ENCODE measurements around the gene MCM9. TPM values are rescaled to one million over a fixed set of nuclear protein-coding genes. Genes with fewer than 3 reads are reported as not detected.

The MCM9 gene
- polyA plus RNA-seq, 1 donor = 18.9 TPM

- no peaks in the 10 kb centered on the region for H3K4me1 ChIP-seq (ENCODE audit: control insufficient read depth, insufficient read depth, low read length)
- H3K27ac ChIP-seq (ENCODE audit: low read length) = no peak overlapping the region
- no peaks in the 10 kb centered on the region for H3K36me3 ChIP-seq (ENCODE audit: control insufficient read depth, insufficient read depth, low read length)
- H3K27me3 ChIP-seq (ENCODE audit: control insufficient read depth, insufficient read depth, low read length) = no peaks in the 10 kb centered on the region
- no peak overlapping the region for H3K4me3 ChIP-seq (ENCODE audit: low read length)
- no peak for DNase-seq
- no peaks in the 10 kb centered on the region for H3K9me3 ChIP-seq (ENCODE audit: control insufficient read depth, low read depth, low read length)
- WGBS (ENCODE audit: insufficient coverage, low lambda C conversion rate) = 83% methylated on average over 1 of the region's 8 CpGs
Measured at GRCh38 chr6:118786596-118787453, 148.1 kb downstream of the MCM9 start.

DNA sequence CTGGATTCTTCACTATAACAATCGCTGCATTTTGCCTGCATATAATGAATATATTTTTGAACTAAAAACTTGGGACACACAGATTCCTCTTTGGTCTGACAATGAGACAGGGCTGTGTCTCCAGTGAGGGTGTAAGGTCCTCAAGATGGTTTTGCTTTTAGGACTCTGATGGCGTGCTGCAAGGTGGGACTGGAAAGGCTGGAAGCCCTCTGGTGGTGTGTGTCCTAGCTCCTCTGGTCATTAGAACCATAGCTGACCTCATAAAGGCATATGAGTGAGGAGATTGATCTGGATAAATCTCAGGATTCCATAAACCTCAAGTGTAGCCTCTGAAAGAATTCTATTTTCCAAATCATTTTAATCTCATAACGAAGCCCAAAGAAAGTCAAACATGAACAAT is 149.4 kb downstream of the MCM9 start:
- Histone ChIP-seq H3K27ac (ENCODE audit: low read length) (no peak overlapping the region), H3K27me3 (ENCODE audit: control insufficient read depth, insufficient read depth, low read length) (no peaks in the 10 kb centered on the region), H3K9me3 (ENCODE audit: control insufficient read depth, low read depth, low read length) (no peaks in the 10 kb centered on the region), H3K36me3 (ENCODE audit: control insufficient read depth, insufficient read depth, low read length) (no peaks in the 10 kb centered on the region), H3K4me3 (ENCODE audit: low read length) (no peak overlapping the region), H3K4me1 (ENCODE audit: control insufficient read depth, insufficient read depth, low read length) (no peaks in the 10 kb centered on the region)
- DNase-seq = no peak
- WGBS (ENCODE audit: insufficient coverage, low lambda C conversion rate) = 90% methylated on average over 1 of the region's 3 CpGs

GRCh38 chr6:118784641-118785164 is 150.3 kb downstream of the MCM9 start:
- no peak overlapping the region for H3K27ac ChIP-seq (ENCODE audit: low read length)
- peak in 1 of 2 donors; percentile 9 for DNase-seq
- no peaks in the 10 kb centered on the region for H3K9me3 ChIP-seq (ENCODE audit: control insufficient read depth, low read depth, low read length)
- no CpG with 5 or more reads among the region's 5 CpGs for WGBS (ENCODE audit: insufficient coverage, low lambda C conversion rate)
- no peak overlapping the region for H3K4me3 ChIP-seq (ENCODE audit: low read length)
- no peaks in the 10 kb centered on the region for H3K36me3 ChIP-seq (ENCODE audit: control insufficient read depth, insufficient read depth, low read length)
- H3K4me1 ChIP-seq (ENCODE audit: control insufficient read depth, insufficient read depth, low read length) = no peaks in the 10 kb centered on the region
- H3K27me3 ChIP-seq (ENCODE audit: control insufficient read depth, insufficient read depth, low read length) = no peaks in the 10 kb centered on the region

DNA sequence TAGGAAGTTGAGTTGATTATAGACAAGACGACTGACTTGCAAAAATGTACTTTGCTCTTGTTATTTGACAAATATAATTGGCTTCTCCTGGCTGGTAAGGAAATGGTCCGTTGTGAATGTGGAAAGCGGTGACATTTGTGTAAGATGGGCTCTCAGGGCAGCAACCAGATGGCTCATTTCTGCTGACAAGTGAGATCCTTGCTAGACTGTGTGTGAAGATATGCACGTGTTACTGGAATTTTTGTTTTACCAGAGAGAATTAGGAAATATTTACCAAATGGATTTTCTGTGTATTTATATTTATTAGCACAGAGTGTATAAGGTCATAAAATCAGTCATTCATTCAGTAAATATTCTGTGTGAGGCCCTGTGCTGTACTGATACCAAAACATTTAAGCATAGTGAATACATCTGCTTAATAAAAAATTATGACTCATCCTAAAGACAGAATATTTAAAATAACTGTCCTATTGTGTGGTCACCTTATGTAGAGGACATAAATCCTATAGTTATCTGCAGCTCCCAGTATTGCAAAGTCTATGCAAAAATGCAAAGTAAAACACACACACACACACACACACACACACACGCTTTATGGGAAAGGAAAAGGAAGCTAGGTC is 150.9 kb downstream of the MCM9 start:
- Histone ChIP-seq H3K27me3 (ENCODE audit: control insufficient read depth, insufficient read depth, low read length) (no peaks in the 10 kb centered on the region), H3K27ac (ENCODE audit: low read length) (no peak overlapping the region), H3K9me3 (ENCODE audit: control insufficient read depth, low read depth, low read length) (no peaks in the 10 kb centered on the region), H3K4me3 (ENCODE audit: low read length) (no peak overlapping the region), H3K4me1 (ENCODE audit: control insufficient read depth, insufficient read depth, low read length) (no peaks in the 10 kb centered on the region), H3K36me3 (ENCODE audit: control insufficient read depth, insufficient read depth, low read length) (no peaks in the 10 kb centered on the region)
- no CpG with 5 or more reads among the region's 5 CpGs for WGBS (ENCODE audit: insufficient coverage, low lambda C conversion rate)
- DNase-seq = peak in 1 of 2 donors; percentile 8

DNA sequence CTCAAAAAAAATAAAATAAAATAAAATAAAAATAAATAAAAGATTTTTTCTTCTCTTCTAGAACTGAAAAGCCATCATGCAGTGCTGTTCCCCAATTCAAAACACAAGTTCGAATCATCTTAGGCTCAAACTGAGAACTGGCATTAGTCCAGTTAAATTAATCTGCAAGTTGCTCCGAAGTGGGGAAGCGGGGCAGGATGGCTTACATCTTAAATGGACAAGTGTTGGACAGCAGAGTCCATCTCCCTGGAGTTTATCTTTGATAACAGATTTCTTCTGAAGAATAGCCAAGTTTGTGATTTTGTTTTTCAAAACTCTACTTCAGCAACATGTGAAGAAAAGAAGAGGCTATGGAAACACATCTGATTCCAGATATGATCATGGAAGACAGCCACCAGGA is 152.3 kb downstream of the MCM9 start:
- H3K36me3 ChIP-seq (ENCODE audit: control insufficient read depth, insufficient read depth, low read length) = no peaks in the 10 kb centered on the region
- H3K27ac ChIP-seq (ENCODE audit: low read length) = no peak overlapping the region
- no peak for DNase-seq
- H3K9me3 ChIP-seq (ENCODE audit: control insufficient read depth, low read depth, low read length) = no peaks in the 10 kb centered on the region
- H3K27me3 ChIP-seq (ENCODE audit: control insufficient read depth, insufficient read depth, low read length) = no peaks in the 10 kb centered on the region
- H3K4me1 ChIP-seq (ENCODE audit: control insufficient read depth, insufficient read depth, low read length) = no peaks in the 10 kb centered on the region
- no CpG with 5 or more reads among the region's 3 CpGs for WGBS (ENCODE audit: insufficient coverage, low lambda C conversion rate)
- H3K4me3 ChIP-seq (ENCODE audit: low read length) = no peak overlapping the region

DNA sequence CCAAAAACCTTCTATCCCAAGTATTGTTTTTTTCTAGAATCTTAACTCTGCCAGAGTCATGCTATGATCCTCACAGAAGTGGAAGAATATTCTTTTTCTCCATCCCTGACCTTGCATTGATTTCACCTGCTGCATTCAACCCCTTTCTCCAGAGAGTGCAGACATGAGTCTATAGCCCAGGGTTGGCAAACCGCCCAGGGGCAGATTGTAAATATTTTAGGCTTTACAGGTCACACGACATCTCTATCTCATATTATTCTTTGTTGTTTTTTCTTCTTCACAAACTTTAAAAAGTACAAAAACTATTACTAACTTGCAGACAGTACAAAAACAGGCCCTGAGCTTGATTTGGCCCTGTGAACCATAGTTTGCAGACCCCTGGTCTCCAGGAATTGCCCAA is 153.1 kb downstream of the MCM9 start:
- 71% methylated on average over 1 of the region's 2 CpGs for WGBS (ENCODE audit: insufficient coverage, low lambda C conversion rate)

GRCh38 chr6:118780668-118781067 is 154.3 kb downstream of the MCM9 start:
- 90% methylated on average over 2 of the region's 5 CpGs for WGBS (ENCODE audit: insufficient coverage, low lambda C conversion rate)
- Histone ChIP-seq H3K4me3 (ENCODE audit: low read length) (no peak overlapping the region), H3K4me1 (ENCODE audit: control insufficient read depth, insufficient read depth, low read length) (no peaks in the 10 kb centered on the region), H3K36me3 (ENCODE audit: control insufficient read depth, insufficient read depth, low read length) (no peaks in the 10 kb centered on the region), H3K27ac (ENCODE audit: low read length) (no peak overlapping the region), H3K27me3 (ENCODE audit: control insufficient read depth, insufficient read depth, low read length) (peaks cover 3% of the 10 kb centered on the region), H3K9me3 (ENCODE audit: control insufficient read depth, low read depth, low read length) (no peaks in the 10 kb centered on the region)
- no peak for DNase-seq

More for the DNA sequence above, 153.1 kb downstream of the MCM9 start:
- Histone ChIP-seq H3K27ac (ENCODE audit: low read length) (no peak overlapping the region), H3K27me3 (ENCODE audit: control insufficient read depth, insufficient read depth, low read length) (peaks cover 3% of the 10 kb centered on the region), H3K4me3 (ENCODE audit: low read length) (no peak overlapping the region), H3K9me3 (ENCODE audit: control insufficient read depth, low read depth, low read length) (no peaks in the 10 kb centered on the region), H3K4me1 (ENCODE audit: control insufficient read depth, insufficient read depth, low read length) (no peaks in the 10 kb centered on the region), H3K36me3 (ENCODE audit: control insufficient read depth, insufficient read depth, low read length) (no peaks in the 10 kb centered on the region)
- no peak for DNase-seq

DNA sequence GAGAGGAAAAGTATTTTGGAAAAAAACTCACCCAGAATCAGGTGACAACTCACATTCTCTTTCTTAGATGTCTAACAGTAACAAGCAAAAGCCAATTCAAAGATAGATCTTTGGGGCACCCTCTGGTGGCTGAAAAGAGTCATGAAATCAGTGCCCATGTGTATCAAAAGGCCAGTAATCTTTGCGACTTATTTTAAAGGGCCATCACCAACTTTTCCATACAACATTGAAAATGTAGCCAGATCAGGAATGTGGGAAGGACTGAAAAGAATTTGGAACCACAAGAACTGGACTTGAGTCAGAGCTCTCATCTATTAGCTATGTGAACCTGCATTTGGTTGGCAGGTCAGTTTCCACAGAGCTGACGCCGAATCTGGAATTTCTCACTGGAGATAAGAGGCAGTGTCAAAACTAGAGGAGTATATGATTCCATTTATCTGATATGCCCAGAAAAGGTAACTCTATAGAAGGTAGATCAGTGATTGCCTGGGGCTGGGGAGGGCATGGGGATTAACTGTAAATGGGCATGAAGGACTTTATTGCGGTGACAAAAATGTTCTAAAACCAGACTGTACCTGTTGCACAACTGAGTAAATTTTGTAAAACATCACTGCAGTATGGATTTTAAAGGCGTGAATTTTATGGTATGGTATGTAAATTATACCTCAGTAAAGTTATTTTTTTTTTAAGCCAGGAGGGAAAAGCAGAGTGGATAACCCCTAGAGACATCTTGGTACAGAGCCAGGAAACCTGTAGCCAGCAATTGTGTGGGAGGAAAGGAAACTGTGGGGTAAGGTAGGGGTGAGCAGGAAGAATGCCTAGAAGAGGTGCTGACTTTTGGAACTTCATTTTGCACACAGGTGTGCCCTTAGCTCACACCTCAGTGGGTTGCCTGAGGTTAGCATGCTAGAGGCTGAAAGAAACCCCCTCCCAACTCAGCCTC is 158.1 kb downstream of the MCM9 start:
- H3K36me3 ChIP-seq (ENCODE audit: control insufficient read depth, insufficient read depth, low read length) = no peaks in the 10 kb centered on the region
- H3K27ac ChIP-seq (ENCODE audit: low read length) = no peak overlapping the region
- no peaks in the 10 kb centered on the region for H3K9me3 ChIP-seq (ENCODE audit: control insufficient read depth, low read depth, low read length)
- H3K4me3 ChIP-seq (ENCODE audit: low read length) = no peak overlapping the region
- WGBS (ENCODE audit: insufficient coverage, low lambda C conversion rate) = no CpG with 5 or more reads among the region's 5 CpGs
- peaks cover 3% of the 10 kb centered on the region for H3K27me3 ChIP-seq (ENCODE audit: control insufficient read depth, insufficient read depth, low read length)
- no peaks in the 10 kb centered on the region for H3K4me1 ChIP-seq (ENCODE audit: control insufficient read depth, insufficient read depth, low read length)
- DNase-seq = peak in 1 of 2 donors; percentile 31

GRCh38 chr6:118775381-118775780 is 159.6 kb downstream of the MCM9 start:
- Histone ChIP-seq H3K27me3 (ENCODE audit: control insufficient read depth, insufficient read depth, low read length) (peaks cover 3% of the 10 kb centered on the region), H3K4me1 (ENCODE audit: control insufficient read depth, insufficient read depth, low read length) (no peaks in the 10 kb centered on the region), H3K4me3 (ENCODE audit: low read length) (no peak overlapping the region), H3K36me3 (ENCODE audit: control insufficient read depth, insufficient read depth, low read length) (no peaks in the 10 kb centered on the region), H3K27ac (ENCODE audit: low read length) (no peak overlapping the region), H3K9me3 (ENCODE audit: control insufficient read depth, low read depth, low read length) (no peaks in the 10 kb centered on the region)
- no CpG with 5 or more reads among the region's 2 CpGs for WGBS (ENCODE audit: insufficient coverage, low lambda C conversion rate)
- DNase-seq = no peak

GRCh38 chr6:118774581-118774980 is 160.4 kb downstream of the MCM9 start:
- Histone ChIP-seq H3K4me1 (ENCODE audit: control insufficient read depth, insufficient read depth, low read length) (no peaks in the 10 kb centered on the region), H3K9me3 (ENCODE audit: control insufficient read depth, low read depth, low read length) (no peaks in the 10 kb centered on the region), H3K27me3 (ENCODE audit: control insufficient read depth, insufficient read depth, low read length) (peaks cover 3% of the 10 kb centered on the region), H3K36me3 (ENCODE audit: control insufficient read depth, insufficient read depth, low read length) (no peaks in the 10 kb centered on the region), H3K4me3 (ENCODE audit: low read length) (no peak overlapping the region), H3K27ac (ENCODE audit: low read length) (no peak overlapping the region)
- 100% methylated on average over 2 of the region's 2 CpGs for WGBS (ENCODE audit: insufficient coverage, low lambda C conversion rate)
- DNase-seq = no peak

All from large intestine (tissue), 3 donors.